Amniotic stem cell (primary cell): ENCODE results near the gene NCAPH2.

Source experiments
- DNase-seq: peaks from one replicate; lab custom pipeline; 2025; lab: John Stamatoyannopoulos, UW

The NCAPH2 gene

GRCh38 chr22:50573491-50574382 is 65.7 kb downstream of the NCAPH2 start:
- no peak for DNase-seq

- DNase-seq, result no peak
These were observed 66.3 kb downstream of the NCAPH2 start for GRCh38 chr22:50574383-50574755.
